GM21381 (cell line): ENCODE results near the gene MID2.
"Not testable (repeated sequence)": the region's sequence is repeated elsewhere in the genome, so short reads cannot be mapped to it uniquely, and the experiment has no call there.

Experiments
- ATAC-seq: cut with Tn5 transposase; IDR thresholded peaks from one replicate; pipeline ENCODE4 v1.9.1; 2021; ENCODE audit warnings: mild to moderate bottlenecking, moderate library complexity; ENCODE audit not compliant: unreplicated experiment

Gene MID2

DNA sequence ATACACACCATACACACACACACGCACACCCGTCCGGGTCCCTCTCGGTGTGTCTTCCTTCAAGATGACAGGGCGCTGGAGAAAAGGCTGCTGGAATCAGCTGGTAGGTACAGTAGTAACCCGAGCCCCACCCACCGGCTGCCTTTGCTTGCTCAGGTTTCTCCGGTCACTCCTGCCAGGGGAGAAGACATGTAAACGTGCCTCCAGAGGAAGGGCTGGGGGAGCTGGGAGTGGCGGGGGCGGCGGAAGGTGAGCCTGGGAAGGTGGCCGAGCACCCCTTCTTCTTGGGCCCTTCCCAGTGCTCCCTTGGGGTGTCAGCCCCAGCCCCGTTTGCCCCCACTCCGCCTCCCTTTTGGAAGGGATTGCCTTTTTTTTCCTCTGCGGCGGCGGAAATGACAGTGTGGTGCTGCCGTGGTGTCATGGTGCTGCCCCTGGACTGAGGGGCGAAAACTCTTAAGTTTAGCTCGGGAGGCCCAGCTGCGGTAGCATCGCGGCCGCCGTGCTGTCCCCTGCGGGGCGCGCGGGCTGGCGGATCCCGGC, at the start of gene MID2:
MID2 (plus strand) TSS at position 169 of the 540 bp plus-strand sequence. CDS start 561 bp downstream, outside the sequence.
- peak; percentile 44 for ATAC-seq

GRCh38 chrX:107776649-107777535, 48.8 kb upstream of the MID2 start:
- ATAC-seq: peak; percentile 73

DNA sequence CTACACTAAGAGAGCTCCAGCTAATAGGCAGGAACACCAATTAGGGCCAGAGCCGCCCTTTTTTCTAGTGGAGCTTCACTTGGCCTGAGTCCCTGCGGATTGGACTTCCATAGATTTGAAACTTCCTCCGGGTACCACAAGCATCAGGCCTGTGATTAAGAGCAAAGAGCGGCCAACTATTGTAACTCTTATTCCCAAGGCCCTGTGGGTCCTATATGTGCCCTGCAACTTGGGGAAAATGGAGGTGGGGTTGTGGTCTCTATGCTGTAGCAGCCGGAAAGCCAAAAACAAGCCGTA, 48.2 kb upstream of the MID2 start, which contains the start of gene NCBP2L:
NCBP2L (plus strand) TSS at position 198 of the 297 bp plus-strand sequence. CDS start 16,488 bp downstream, outside the sequence.
- ATAC-seq: no peak

- ATAC-seq: no peak
These were observed 45.1 kb upstream of the MID2 start for GRCh38 chrX:107780525-107780924.

GRCh38 chrX:107787827-107788226, 37.8 kb upstream of the MID2 start:
- ATAC-seq: no peak

- ATAC-seq: no peak
These were observed 21.2 kb upstream of the MID2 start for GRCh38 chrX:107804427-107804826.

- no peak for ATAC-seq
These were observed 20.5 kb upstream of the MID2 start for GRCh38 chrX:107805179-107805578.

DNA sequence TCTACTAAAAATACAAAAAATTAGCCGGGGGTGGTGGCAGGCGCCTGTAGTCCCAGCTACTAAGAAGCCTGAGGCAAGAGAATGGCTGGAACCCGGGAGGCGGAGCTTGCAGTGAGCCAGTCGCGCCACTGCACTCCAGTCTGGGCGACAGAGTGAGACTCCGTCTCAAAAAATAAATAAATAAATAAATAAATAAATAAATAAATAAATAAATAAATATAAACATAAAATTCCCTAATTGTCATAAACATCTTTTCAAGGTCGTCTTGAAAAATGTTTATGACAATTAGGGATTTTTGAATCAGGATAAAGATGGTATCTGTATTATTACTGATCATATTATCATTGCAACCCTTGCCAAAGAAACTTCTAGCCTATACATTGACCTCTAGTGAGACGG, 15.6 kb upstream of the MID2 start:
- ATAC-seq: not testable (repeated sequence)

DNA sequence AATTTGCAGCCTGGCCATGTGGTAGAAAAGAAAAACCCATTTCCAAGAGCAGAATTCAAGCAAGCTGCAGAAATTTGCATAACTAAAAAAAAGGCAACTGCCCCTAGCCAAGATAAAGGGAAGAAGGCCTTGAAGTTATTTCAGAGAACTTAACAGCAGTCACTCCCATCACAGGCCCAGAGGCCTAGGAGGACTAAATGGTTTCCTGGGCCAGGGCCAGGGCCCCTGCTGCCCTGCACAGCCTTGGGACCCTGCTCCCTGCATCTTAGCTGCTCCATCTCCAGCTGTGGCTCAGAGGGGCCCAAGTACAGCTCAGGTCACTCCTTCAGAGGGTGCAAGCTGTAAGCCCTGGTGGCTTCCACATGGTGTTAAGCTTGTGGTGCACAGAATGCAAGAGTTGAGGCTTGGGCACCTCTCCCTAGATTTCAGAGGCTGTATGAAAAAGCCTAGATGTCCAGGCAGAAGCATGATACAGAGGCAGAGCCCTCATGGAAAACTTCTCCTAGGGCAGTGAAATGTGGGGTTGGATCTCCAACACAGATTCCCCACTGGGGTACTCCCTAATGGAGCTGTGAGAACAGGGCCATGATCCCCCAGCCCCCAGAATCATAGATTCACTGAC, 6.7 kb upstream of the MID2 start:
- ATAC-seq: no peak

DNA sequence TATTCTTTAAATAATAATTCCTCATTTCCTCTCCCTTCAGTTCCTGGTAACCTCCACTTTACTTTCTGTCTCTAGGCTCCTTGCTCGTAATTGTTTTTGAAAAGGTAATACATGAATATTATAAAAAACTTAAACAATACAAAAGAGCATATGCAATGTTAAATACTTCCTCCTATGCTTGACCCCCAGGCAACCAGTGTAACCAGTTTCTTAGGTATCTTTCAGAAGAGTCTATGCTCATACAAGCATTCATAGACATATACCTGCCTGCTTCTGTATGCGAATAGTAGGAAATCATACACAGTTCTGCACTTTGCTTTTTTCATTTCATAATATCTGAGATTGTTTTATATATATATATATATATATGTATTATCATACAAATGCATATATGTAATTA, 2.6 kb upstream of the MID2 start:
- ATAC-seq: no peak

- ATAC-seq: no peak
These were observed 2.2 kb upstream of the MID2 start for GRCh38 chrX:107823456-107823855.

GRCh38 chrX:107826238-107827029, 768 bp downstream of the MID2 start:
- ATAC-seq: peak; percentile 60

DNA sequence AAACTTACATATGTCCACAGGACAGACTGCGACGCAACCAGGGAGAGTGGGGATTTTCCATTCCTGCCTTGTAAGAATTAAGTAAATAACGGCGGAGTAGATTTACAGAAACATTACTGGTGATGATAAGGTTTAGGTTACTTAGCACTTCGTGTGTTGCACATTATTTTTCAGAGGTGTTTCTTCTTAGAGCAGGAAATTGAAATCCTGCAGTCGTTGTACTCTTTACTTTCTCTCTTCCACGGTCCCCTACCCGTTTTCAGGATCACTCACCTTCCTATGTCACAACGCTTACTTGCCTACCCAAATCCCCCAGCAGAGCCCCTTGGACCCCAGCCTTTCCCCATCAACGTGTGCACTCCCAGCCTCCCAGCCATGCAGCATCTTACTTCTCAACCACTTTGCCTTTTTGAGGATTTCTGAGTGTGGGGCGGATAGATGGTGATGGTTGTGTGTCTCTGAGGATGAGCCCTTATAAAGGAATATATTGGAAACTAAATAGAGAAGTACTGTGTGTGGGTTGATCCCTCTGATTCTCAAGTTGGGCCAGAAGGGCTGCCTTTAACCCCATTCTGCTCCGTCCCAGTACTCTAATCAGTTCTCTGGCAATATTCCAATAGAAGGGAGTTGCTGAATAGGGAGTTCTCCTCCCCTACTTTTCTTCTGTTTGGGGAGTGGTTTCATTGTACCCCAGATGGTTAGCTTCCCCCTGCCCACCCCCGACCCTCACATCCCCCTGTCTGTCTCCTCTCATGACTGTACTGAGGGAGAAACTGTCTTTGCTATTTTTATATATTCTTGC, 1.6 kb downstream of the MID2 start:
- ATAC-seq: no peak

- no peak for ATAC-seq
These were observed 2.2 kb downstream of the MID2 start for GRCh38 chrX:107827852-107828251.

DNA sequence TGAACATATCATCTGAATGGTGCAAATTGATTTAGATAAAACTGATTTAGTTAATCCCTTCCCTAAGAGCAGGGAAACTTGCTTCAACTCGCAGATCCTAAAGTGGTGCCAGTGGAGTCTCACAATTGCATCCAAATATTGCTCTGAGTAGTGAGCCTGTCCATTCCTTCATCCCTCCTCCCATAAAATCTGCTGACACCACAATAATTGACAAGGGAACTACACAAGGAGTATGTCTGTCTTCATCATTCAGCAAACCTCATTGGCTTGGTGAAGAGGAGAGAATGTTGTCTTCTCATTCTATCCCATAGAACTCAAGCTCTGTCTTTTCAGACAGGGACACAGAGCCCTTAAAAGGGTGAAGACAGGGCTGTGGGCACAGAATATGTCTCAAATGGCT, 4.2 kb downstream of the MID2 start:
- no peak for ATAC-seq

DNA sequence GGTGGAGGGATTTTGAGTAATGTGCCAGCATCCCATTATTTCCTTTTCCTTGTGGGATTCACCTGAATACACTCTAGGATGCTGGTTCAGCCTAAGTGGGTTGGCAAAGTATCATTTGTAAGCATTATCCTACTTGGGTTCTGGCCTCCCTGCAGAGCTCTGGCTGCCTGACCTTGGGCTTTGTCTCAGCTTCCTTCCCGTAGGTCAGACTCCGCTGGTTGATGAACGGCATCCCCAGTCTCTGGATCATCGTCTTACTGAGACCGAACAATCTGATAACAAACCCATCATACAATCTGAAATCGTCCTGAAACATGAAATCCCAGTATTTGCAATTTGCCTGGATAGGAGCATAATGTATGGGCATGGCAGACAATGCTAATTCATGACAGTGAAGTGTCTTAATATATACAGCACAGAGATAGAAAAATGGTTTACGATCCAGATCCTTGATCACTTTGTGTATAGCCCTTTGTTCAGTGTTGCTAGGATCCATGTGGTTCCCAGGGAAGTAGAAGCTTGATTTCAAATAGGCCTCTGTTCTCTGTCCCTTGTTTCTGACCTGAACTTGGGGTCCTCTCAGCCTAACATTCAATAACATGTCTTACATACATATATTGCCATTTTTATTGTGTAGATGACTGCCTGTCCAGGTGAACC, 5.5 kb downstream of the MID2 start:
- ATAC-seq: no peak

GRCh38 chrX:107834275-107835201, 8.9 kb downstream of the MID2 start:
- no peak for ATAC-seq

GRCh38 chrX:107836958-107837357, 11.3 kb downstream of the MID2 start:
- no peak for ATAC-seq

DNA sequence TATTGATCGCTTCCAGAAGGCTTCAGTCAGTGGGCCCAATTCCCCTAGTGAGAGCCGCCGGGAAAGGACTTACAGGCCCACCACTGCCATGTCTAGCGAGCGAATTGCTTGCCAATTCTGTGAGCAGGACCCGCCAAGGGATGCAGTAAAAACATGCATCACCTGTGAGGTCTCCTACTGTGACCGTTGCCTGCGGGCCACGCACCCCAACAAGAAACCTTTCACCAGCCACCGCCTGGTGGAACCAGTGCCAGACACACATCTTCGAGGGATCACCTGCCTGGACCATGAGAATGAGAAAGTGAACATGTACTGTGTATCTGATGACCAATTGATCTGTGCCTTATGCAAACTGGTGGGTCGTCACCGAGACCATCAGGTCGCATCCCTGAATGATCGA, 15.3 kb downstream of the MID2 start:
- ATAC-seq: no peak
